Measurements from ENCODE around the gene UBA52. TPM values are rescaled to one million over a fixed set of nuclear protein-coding genes. Genes with fewer than 3 reads are reported as not detected.

The UBA52 gene
- polyA plus RNA-seq, 1 experiment: 2,472 TPM

DNA sequence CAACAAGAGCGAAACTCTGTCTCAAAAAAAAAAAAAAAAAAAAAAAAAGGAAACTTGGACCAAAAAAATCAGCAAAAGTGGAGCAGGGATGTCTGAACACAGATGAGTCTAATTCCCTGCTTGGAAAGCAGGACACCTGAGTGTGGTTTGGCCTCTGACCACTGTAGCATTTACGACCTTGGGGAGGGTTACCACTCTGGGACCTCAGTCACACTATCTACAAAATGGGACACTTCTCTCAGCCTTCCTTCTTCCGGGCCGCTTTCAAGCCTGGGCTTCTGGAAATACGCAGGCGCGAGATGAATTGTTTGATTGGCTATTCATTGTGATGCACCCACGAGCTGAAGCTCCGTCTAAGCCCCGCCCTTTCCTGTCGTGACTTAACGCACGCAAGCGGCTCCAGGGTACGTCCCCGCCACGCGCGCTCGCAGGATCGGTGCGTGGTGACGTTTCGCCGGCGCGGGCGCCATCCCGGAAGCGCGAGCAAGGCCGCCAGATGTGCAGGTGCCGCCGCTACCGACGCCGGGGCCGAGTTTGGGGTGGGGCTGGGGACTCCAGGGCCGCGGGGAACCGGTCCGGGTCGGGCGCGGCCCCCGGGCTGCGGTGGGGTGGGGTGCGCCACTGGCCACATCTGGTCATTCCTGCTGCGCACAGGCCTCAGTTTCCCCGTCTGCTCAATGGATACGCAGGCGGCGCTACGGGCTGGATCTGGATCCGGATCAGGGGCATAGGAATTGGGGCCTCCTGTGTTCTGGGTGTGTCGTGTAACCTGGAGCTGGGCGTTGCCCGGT, 14.1 kb upstream of the UBA52 start, which contains the start of gene KXD1:
KXD1 (plus strand) TSS at position 460 of the 791 bp plus-strand sequence. CDS start 4,187 bp downstream, outside the sequence.
- H3K36me3 ChIP-seq (ENCODE audit: control insufficient read depth, insufficient read depth, low read length): peaks cover 3% of the 10 kb centered on the region; the same call in 1 of the 2 replicates
- CTCF ChIA-PET: interaction anchor here (1.0 to 2.3 kb wide), 9 partner anchors 11 to 429 kb away, joined by 3 to 10 read pairs (median 4); partner anchors contain the start of genes REX1BD, UBA52 and UPF1
- peak; percentile 97 for DNase-seq (ENCODE audit: low read depth)
- no peaks in the 10 kb centered on the region for H3K27me3 ChIP-seq (ENCODE audit: control insufficient read depth, insufficient read depth, low read length)
- TF ChIP-seq, protein P1, sequence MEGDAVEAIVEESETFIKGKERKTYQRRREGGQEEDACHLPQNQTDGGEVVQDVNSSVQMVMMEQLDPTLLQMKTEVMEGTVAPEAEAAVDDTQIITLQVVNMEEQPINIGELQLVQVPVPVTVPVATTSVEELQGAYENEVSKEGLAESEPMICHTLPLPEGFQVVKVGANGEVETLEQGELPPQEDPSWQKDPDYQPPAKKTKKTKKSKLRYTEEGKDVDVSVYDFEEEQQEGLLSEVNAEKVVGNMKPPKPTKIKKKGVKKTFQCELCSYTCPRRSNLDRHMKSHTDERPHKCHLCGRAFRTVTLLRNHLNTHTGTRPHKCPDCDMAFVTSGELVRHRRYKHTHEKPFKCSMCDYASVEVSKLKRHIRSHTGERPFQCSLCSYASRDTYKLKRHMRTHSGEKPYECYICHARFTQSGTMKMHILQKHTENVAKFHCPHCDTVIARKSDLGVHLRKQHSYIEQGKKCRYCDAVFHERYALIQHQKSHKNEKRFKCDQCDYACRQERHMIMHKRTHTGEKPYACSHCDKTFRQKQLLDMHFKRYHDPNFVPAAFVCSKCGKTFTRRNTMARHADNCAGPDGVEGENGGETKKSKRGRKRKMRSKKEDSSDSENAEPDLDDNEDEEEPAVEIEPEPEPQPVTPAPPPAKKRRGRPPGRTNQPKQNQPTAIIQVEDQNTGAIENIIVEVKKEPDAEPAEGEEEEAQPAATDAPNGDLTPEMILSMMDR (IDR thresholded peaks at IDR 0.05; ENCODE audit: insufficient read depth, low read depth, low read length): no peak
- peak within 1 kb of the TSS; percentile 93 for H3K4me3 ChIP-seq (ENCODE audit: low read depth, low read length)
- POLR2A ChIA-PET: interaction anchor here (0.6 to 0.9 kb wide), 3 partner anchors 14 to 76 kb away, joined by 3 to 9 read pairs (median 7); partner anchors contain the start of gene FKBP8

- H3K4me3 ChIP-seq (ENCODE audit: low read depth, low read length): peak overlapping the region; percentile 93
Observed at GRCh38 chr19:18558202-18558555, 13.5 kb upstream of the UBA52 start.

GRCh38 chr19:18558604-18559003, 13.1 kb upstream of the UBA52 start:
- DNase-seq (ENCODE audit: low read depth): no peak
- ChIA-PET POLR2A (interaction anchor here (0.6 kb wide), 2 partner anchors 28 to 37 kb away, joined by 3 to 10 read pairs; partner anchors contain the start of gene ELL), CTCF (interaction anchor here (0.6 to 1.9 kb wide), 7 partner anchors 10 to 108 kb away, joined by 3 to 8 read pairs (median 4); partner anchors contain the start of genes REX1BD and UBA52)

More at GRCh38 chr19:18558202-18558555, 13.5 kb upstream of the UBA52 start:
- Histone ChIP-seq H3K36me3 (ENCODE audit: control insufficient read depth, insufficient read depth, low read length) (peaks cover 3% of the 10 kb centered on the region; the same call in 1 of the 2 replicates), H3K27me3 (ENCODE audit: control insufficient read depth, insufficient read depth, low read length) (no peaks in the 10 kb centered on the region)
- no peak for DNase-seq (ENCODE audit: low read depth)
- ChIA-PET POLR2A (interaction anchor here (0.6 kb wide), 2 partner anchors 29 to 37 kb away, joined by 3 to 10 read pairs; partner anchors contain the start of gene ELL), CTCF (interaction anchor here (0.6 to 2.3 kb wide), 10 partner anchors 11 to 429 kb away, joined by 3 to 10 read pairs (median 4); partner anchors contain the start of genes REX1BD, UBA52 and UPF1)
- TF ChIP-seq, protein P1 (IDR thresholded peaks at IDR 0.05; ENCODE audit: insufficient read depth, low read depth, low read length): no peak

DNA sequence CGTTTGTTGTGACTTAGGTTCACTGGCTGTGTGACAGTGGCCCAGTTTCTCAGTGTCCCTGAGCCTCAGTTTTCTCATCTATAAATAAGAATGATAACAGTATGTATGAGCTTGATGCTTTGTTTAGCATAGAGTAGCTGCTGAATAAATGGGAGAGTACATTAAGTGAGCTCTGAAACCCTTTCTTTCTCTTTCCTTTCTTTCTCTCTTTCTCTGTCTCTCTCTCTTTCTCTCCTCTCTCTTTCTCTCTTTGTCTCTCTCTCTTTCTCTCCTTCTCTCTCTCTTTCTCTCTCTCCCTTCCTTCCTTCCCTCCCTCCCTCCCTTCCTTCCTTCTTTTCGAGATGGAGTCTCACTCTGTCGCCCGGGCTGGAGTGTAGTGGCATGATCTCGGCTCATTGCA, 12.0 kb upstream of the UBA52 start:
- peaks cover 5% of the 10 kb centered on the region for H3K36me3 ChIP-seq (ENCODE audit: control insufficient read depth, insufficient read depth, low read length)
- ChIA-PET POLR2A (no interaction called here), CTCF (interaction anchor here (0.7 to 1.2 kb wide), 3 partner anchors 9 to 109 kb away, joined by 3 to 6 read pairs (median 4); no protein-coding TSS in a partner anchor)
- H3K27me3 ChIP-seq (ENCODE audit: control insufficient read depth, insufficient read depth, low read length): no peaks in the 10 kb centered on the region
- TF ChIP-seq, protein P1 (IDR thresholded peaks at IDR 0.05; ENCODE audit: insufficient read depth, low read depth, low read length): no peak
- no peak for DNase-seq (ENCODE audit: low read depth)
- H3K4me3 ChIP-seq (ENCODE audit: low read depth, low read length): no peak overlapping the region

More at GRCh38 chr19:18558604-18559003, 13.1 kb upstream of the UBA52 start:
- TF ChIP-seq, protein P1 (IDR thresholded peaks at IDR 0.05; ENCODE audit: insufficient read depth, low read depth, low read length): no peak
- Histone ChIP-seq H3K27me3 (ENCODE audit: control insufficient read depth, insufficient read depth, low read length) (no peaks in the 10 kb centered on the region), H3K36me3 (ENCODE audit: control insufficient read depth, insufficient read depth, low read length) (peaks cover 3% of the 10 kb centered on the region; the same call in 1 of the 2 replicates), H3K4me3 (ENCODE audit: low read depth, low read length) (peak overlapping the region; percentile 93)

DNA sequence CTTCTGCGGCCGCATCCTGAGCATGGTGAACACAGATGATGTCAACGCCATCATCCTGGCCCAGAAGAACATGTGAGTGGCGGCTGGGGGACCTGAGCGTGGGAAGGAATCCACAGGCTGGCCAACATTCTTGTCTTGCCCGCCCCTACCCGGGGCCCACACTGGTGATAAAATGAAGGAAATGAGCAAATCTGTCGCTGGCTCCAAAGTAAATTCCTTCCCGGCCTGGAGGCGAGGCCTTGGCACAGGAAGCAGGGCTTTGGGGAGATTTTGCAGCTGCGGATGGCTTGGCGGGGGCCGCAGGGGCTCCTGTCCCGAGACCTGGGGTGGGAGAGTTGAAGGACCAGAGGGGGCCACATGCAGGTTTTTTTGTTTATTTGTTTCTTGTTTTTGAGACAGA, 9.6 kb upstream of the UBA52 start:
- POLR2A ChIA-PET: no interaction called here
- TF ChIP-seq, protein P1 (IDR thresholded peaks at IDR 0.05; ENCODE audit: insufficient read depth, low read depth, low read length): no peak
- no peak for DNase-seq (ENCODE audit: low read depth)
- CTCF ChIA-PET: interaction anchor here (0.7 to 1.0 kb wide), 2 partner anchors 26 to 32 kb away, joined by 3 to 4 read pairs; no protein-coding TSS in a partner anchor
- Histone ChIP-seq H3K4me3 (ENCODE audit: low read depth, low read length) (no peak overlapping the region), H3K27me3 (ENCODE audit: control insufficient read depth, insufficient read depth, low read length) (no peaks in the 10 kb centered on the region), H3K36me3 (ENCODE audit: control insufficient read depth, insufficient read depth, low read length) (peaks cover 13% of the 10 kb centered on the region)

Measured in BJ (cell line).